Smooth muscle cell (in vitro differentiated cells): ENCODE results near the gene MBD5. TPM values are rescaled to one million over a fixed set of nuclear protein-coding genes. Genes with fewer than 3 reads are reported as not detected.
A peak's percentile ranks its signal among the peaks of the same experiment; 100 is the strongest.

Experiments
- DNase-seq: peaks from one replicate; lab custom pipeline; 2025; ENCODE audit not compliant: unreplicated experiment; lab: John Stamatoyannopoulos, UW
- H2AFZ ChIP-seq: fragments of 200-600 bp; sonication (generic); 2 replicates; pipeline ENCODE4 v1.6.0; 2016; ENCODE audit warnings: antibody characterized with exemption, low read depth, mild to moderate bottlenecking
- H3F3A ChIP-seq: fragments of 200-600 bp; sonication (generic); 2 replicates; pipeline ENCODE4 v1.6.0; 2017; ENCODE audit warnings: antibody characterized with exemption, low read depth
- H3K27ac ChIP-seq: fragments of 200-600 bp; sonication (generic); 2 replicates; pipeline ENCODE4 v1.5.1; 2016; ENCODE audit warnings: low read depth, mild to moderate bottlenecking
- H3K27me3 ChIP-seq: fragments of 200-600 bp; sonication (generic); 2 replicates; pipeline ENCODE4 v1.6.1; 2016; ENCODE audit warnings: low read depth, mild to moderate bottlenecking
- H3K36me3 ChIP-seq: fragments of 200-600 bp; sonication (generic); 2 replicates; pipeline ENCODE4 v1.5.1; 2016; ENCODE audit warnings: low read depth
- H3K4me1 ChIP-seq: fragments of 200-600 bp; sonication (generic); 2 replicates; pipeline ENCODE4 v1.5.1; 2016; ENCODE audit warnings: low read depth
- H3K4me2 ChIP-seq: fragments of 200-600 bp; sonication (generic); 2 replicates; pipeline ENCODE4 v1.6.0; 2016; ENCODE audit warnings: mild to moderate bottlenecking
- H3K4me3 ChIP-seq: fragments of 200-600 bp; sonication (generic); 2 replicates; pipeline ENCODE4 v1.5.1; 2016; ENCODE audit warnings: mild to moderate bottlenecking
- H3K79me2 ChIP-seq: fragments of 200-600 bp; sonication (generic); 2 replicates; pipeline ENCODE4 v1.6.0; 2016; ENCODE audit warnings: low read depth, mild to moderate bottlenecking
- H3K9ac ChIP-seq: fragments of 200-600 bp; sonication (generic); 2 replicates; pipeline ENCODE4 v1.6.0; 2016; ENCODE audit warnings: low read depth
- H3K9me3 ChIP-seq: fragments of 200-600 bp; sonication (generic); replicated peaks from 2 replicates; pipeline ENCODE4 v1.5.1; 2016; ENCODE audit warnings: low read depth
- H4K20me1 ChIP-seq: fragments of 200-600 bp; sonication (generic); 2 replicates; pipeline ENCODE4 v1.6.0; 2016; ENCODE audit warnings: low read depth
- WGBS: methylation state at CpG from one replicate; pipeline ENCODE4 v1.1.7; 2016; ENCODE audit warnings: low lambda C conversion rate; 5-methylcytosine and 5-hydroxymethylcytosine counted together
- polyA plus RNA-seq: library from polyadenylated mRNA; unstranded; fragments of >200 nt; fragmentation: Nextera tagmentation; extraction: Ambion mirVana; gene quantifications from 2 replicates; pipeline ENCODE4 v1.2.1, GENCODE V29; 2016
- total RNA-seq: library from RNA; depleted of rRNA; stranded (reverse); fragments of >200 nt; gene quantifications from 2 replicates; pipeline ENCODE4 v1.2.3, GENCODE V29; 2014
- TF ChIP-seq, protein P1 (sequence below): fragments of 200-600 bp; sonication (generic); IDR thresholded peaks from 2 replicates; pipeline ENCODE4 v1.5.1; 2017; ENCODE audit warnings: borderline replicate concordance, mild to moderate bottlenecking, antibody characterized with exemption; ENCODE audit not compliant: insufficient read depth, poor library complexity, severe bottlenecking

Gene MBD5
- total and polyA plus RNA-seq, 2 experiments from 2014 or later = 25.7 to 31.2 TPM

DNA sequence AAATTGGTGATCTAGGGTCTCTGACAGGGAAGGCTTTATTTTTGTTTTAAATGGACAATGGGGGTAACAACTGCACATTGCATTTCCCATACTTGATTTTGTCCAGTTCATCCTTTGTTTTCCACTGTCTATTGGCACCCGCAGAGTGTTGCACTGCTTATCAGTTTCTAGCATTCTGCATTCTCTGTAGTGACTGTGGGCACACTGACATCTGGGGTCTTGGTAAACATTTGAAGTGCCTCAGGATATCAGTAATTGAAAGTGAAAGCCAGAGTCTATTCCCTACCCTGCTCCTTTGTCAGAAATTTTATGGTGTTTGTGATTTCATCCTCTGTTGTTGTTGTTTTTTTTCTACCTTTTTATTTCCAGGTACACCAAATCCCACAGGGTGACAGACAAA lies 491.6 kb downstream of the MBD5 start:
- H3K4me2 ChIP-seq = no peak overlapping the region
- H3K36me3 ChIP-seq = no peaks in the 10 kb centered on the region
- H3K4me3 ChIP-seq = no peak overlapping the region
- WGBS = 100% methylated on average over 1 of the region's 1 CpG
- no peak overlapping the region for H3K27ac ChIP-seq
- no peaks in the 10 kb centered on the region for H3K79me2 ChIP-seq
- H3K4me1 ChIP-seq = no peaks in the 10 kb centered on the region
- no peak for DNase-seq
- H4K20me1 ChIP-seq = no peaks in the 10 kb centered on the region
- H2AFZ ChIP-seq = no peak overlapping the region
- no peak overlapping the region for H3K9ac ChIP-seq
- H3K9me3 ChIP-seq = no peaks in the 10 kb centered on the region
- H3K27me3 ChIP-seq = no peaks in the 10 kb centered on the region
- TF ChIP-seq, protein P1, sequence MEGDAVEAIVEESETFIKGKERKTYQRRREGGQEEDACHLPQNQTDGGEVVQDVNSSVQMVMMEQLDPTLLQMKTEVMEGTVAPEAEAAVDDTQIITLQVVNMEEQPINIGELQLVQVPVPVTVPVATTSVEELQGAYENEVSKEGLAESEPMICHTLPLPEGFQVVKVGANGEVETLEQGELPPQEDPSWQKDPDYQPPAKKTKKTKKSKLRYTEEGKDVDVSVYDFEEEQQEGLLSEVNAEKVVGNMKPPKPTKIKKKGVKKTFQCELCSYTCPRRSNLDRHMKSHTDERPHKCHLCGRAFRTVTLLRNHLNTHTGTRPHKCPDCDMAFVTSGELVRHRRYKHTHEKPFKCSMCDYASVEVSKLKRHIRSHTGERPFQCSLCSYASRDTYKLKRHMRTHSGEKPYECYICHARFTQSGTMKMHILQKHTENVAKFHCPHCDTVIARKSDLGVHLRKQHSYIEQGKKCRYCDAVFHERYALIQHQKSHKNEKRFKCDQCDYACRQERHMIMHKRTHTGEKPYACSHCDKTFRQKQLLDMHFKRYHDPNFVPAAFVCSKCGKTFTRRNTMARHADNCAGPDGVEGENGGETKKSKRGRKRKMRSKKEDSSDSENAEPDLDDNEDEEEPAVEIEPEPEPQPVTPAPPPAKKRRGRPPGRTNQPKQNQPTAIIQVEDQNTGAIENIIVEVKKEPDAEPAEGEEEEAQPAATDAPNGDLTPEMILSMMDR = no peak
- no peaks in the 10 kb centered on the region for H3F3A ChIP-seq

- Histone ChIP-seq H3K4me2 (no peak overlapping the region), H3K9ac (no peak overlapping the region), H3K27me3 (no peaks in the 10 kb centered on the region), H3K4me3 (no peak overlapping the region), H3K9me3 (no peaks in the 10 kb centered on the region), H3K79me2 (no peaks in the 10 kb centered on the region), H3K36me3 (no peaks in the 10 kb centered on the region), H3K27ac (no peak overlapping the region), H2AFZ (no peak overlapping the region), H3F3A (no peaks in the 10 kb centered on the region), H3K4me1 (no peaks in the 10 kb centered on the region), H4K20me1 (no peaks in the 10 kb centered on the region)
- TF ChIP-seq, protein P1 = no peak
- no peak for DNase-seq
- WGBS = 90% methylated on average over 1 of the region's 1 CpG
These were observed 492.5 kb downstream of the MBD5 start for GRCh38 chr2:148513427-148513826.

- Histone ChIP-seq H3K36me3 (no peaks in the 10 kb centered on the region), H4K20me1 (no peaks in the 10 kb centered on the region)
These were observed 494.2 kb downstream of the MBD5 start for GRCh38 chr2:148515120-148515519.

DNA sequence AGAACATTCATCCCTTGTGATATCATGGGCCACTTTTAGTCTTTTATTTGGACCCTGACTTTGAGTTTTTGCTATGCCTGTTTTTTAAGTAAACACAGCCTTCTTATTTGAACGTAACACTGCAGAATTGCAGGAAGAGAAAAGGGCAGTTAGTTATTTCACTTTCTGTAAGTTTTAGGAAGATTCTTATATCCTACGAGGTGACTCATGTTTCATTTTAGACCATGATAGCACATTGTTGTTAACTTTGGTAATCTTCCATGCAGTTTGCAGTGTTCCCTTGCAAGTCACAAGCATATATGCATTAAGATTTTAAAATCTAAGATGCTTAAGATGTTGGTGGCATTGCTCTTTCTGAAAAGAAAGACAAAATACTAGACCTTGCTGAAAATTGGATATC lies 495.1 kb downstream of the MBD5 start:
- Histone ChIP-seq H3F3A (no peaks in the 10 kb centered on the region), H3K4me1 (no peaks in the 10 kb centered on the region), H3K4me2 (peak overlapping the region; percentile 27), H2AFZ (no peak overlapping the region), H3K4me3 (no peak overlapping the region), H3K27ac (no peak overlapping the region), H3K9ac (no peak overlapping the region), H4K20me1 (no peaks in the 10 kb centered on the region), H3K27me3 (no peaks in the 10 kb centered on the region), H3K9me3 (no peaks in the 10 kb centered on the region), H3K79me2 (no peaks in the 10 kb centered on the region), H3K36me3 (no peaks in the 10 kb centered on the region)
- TF ChIP-seq, protein P1 = no peak
- no peak for DNase-seq
- WGBS = 46% methylated on average over 2 of the region's 2 CpGs

More at GRCh38 chr2:148515120-148515519, 494.2 kb downstream of the MBD5 start:
- WGBS = 89% methylated on average over 1 of the region's 1 CpG
- Histone ChIP-seq H3K27ac (no peak overlapping the region), H3K79me2 (no peaks in the 10 kb centered on the region), H3K4me1 (no peaks in the 10 kb centered on the region), H3K27me3 (no peaks in the 10 kb centered on the region), H3K9me3 (no peaks in the 10 kb centered on the region), H3K4me2 (no peak overlapping the region), H3F3A (no peaks in the 10 kb centered on the region), H3K4me3 (no peak overlapping the region), H3K9ac (no peak overlapping the region), H2AFZ (no peak overlapping the region)
- DNase-seq = no peak
- TF ChIP-seq, protein P1 = no peak
